ENCODE measurements around the gene CRIP1.

Gene CRIP1

GRCh38 chr14:105492971-105493871 is 6.5 kb downstream of the CRIP1 start:
- H3K36me3 ChIP-seq (ENCODE audit: insufficient read depth, low read length) = no peaks in the 10 kb centered on the region
- no peaks in the 10 kb centered on the region for H3K27me3 ChIP-seq (ENCODE audit: insufficient read depth, low read length)
- H3K4me1 ChIP-seq (ENCODE audit: insufficient read depth, low read length) = peaks cover 13% of the 10 kb centered on the region
- no peak overlapping the region for H2AFZ ChIP-seq (ENCODE audit: low read depth, low read length)
- no peaks in the 10 kb centered on the region for H3K9me3 ChIP-seq (ENCODE audit: low read length)
- H3K4me3 ChIP-seq (ENCODE audit: low read length) = no peak overlapping the region

GRCh38 chr14:105493921-105494605 is 7.4 kb downstream of the CRIP1 start:
- H2AFZ ChIP-seq (ENCODE audit: low read depth, low read length) = no peak overlapping the region
- H3K36me3 ChIP-seq (ENCODE audit: insufficient read depth, low read length) = no peaks in the 10 kb centered on the region
- H3K4me1 ChIP-seq (ENCODE audit: insufficient read depth, low read length) = peaks cover 6% of the 10 kb centered on the region
- H3K4me3 ChIP-seq (ENCODE audit: low read length) = no peak overlapping the region
- H3K9me3 ChIP-seq (ENCODE audit: low read length) = no peaks in the 10 kb centered on the region
- no peaks in the 10 kb centered on the region for H3K27me3 ChIP-seq (ENCODE audit: insufficient read depth, low read length)

DNA sequence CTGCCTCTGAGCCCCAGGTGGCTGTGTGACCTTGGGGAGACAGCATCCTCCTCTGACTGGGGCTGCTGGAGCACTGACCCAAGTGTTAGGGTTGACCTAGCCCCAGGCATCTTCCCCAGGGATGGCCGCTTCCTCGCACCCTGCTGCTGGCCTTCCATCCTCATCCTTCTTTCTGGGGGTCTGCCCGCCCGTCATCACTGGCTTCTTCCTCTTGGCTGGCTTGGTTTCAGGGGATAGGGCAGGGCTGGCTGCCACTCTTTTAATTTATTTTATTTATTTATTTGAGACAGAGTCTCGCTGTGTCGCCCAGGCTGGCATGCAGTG is 7.9 kb downstream of the CRIP1 start:
- H3K4me1 ChIP-seq (ENCODE audit: insufficient read depth, low read length) = peaks cover 4% of the 10 kb centered on the region
- no peak overlapping the region for H2AFZ ChIP-seq (ENCODE audit: low read depth, low read length)
- no peak overlapping the region for H3K4me3 ChIP-seq (ENCODE audit: low read length)
- no peaks in the 10 kb centered on the region for H3K27me3 ChIP-seq (ENCODE audit: insufficient read depth, low read length)
- H3K36me3 ChIP-seq (ENCODE audit: insufficient read depth, low read length) = no peaks in the 10 kb centered on the region
- H3K9me3 ChIP-seq (ENCODE audit: low read length) = no peaks in the 10 kb centered on the region

- H3K27me3 ChIP-seq (ENCODE audit: insufficient read depth, low read length) = no peaks in the 10 kb centered on the region
- no peak overlapping the region for H2AFZ ChIP-seq (ENCODE audit: low read depth, low read length)
- no peaks in the 10 kb centered on the region for H3K36me3 ChIP-seq (ENCODE audit: insufficient read depth, low read length)
- no peak overlapping the region for H3K4me3 ChIP-seq (ENCODE audit: low read length)
- no peaks in the 10 kb centered on the region for H3K9me3 ChIP-seq (ENCODE audit: low read length)
- H3K4me1 ChIP-seq (ENCODE audit: insufficient read depth, low read length) = peaks cover 4% of the 10 kb centered on the region
These were observed 8.7 kb downstream of the CRIP1 start for GRCh38 chr14:105495101-105495989.

- Histone ChIP-seq H2AFZ (ENCODE audit: low read depth, low read length) (no peak overlapping the region), H3K27me3 (ENCODE audit: insufficient read depth, low read length) (no peaks in the 10 kb centered on the region), H3K36me3 (ENCODE audit: insufficient read depth, low read length) (no peaks in the 10 kb centered on the region), H3K4me1 (ENCODE audit: insufficient read depth, low read length) (peaks cover 4% of the 10 kb centered on the region), H3K4me3 (ENCODE audit: low read length) (no peak overlapping the region), H3K9me3 (ENCODE audit: low read length) (no peaks in the 10 kb centered on the region)
These were observed 9.5 kb downstream of the CRIP1 start for GRCh38 chr14:105495990-105496830.

GRCh38 chr14:105496831-105497591 is 10.3 kb downstream of the CRIP1 start:
- Histone ChIP-seq H3K27me3 (ENCODE audit: insufficient read depth, low read length) (no peaks in the 10 kb centered on the region), H3K9me3 (ENCODE audit: low read length) (no peaks in the 10 kb centered on the region), H3K4me3 (ENCODE audit: low read length) (no peak overlapping the region), H3K36me3 (ENCODE audit: insufficient read depth, low read length) (no peaks in the 10 kb centered on the region), H3K4me1 (ENCODE audit: insufficient read depth, low read length) (peaks cover 4% of the 10 kb centered on the region), H2AFZ (ENCODE audit: low read depth, low read length) (no peak overlapping the region)

- Histone ChIP-seq H3K36me3 (ENCODE audit: insufficient read depth, low read length) (no peaks in the 10 kb centered on the region), H3K9me3 (ENCODE audit: low read length) (no peaks in the 10 kb centered on the region), H3K4me3 (ENCODE audit: low read length) (no peak overlapping the region), H3K27me3 (ENCODE audit: insufficient read depth, low read length) (no peaks in the 10 kb centered on the region), H3K4me1 (ENCODE audit: insufficient read depth, low read length) (peaks cover 4% of the 10 kb centered on the region), H2AFZ (ENCODE audit: low read depth, low read length) (no peak overlapping the region)
These were observed 11.2 kb downstream of the CRIP1 start for GRCh38 chr14:105497671-105498429.

GRCh38 chr14:105498430-105499255 is 12.0 kb downstream of the CRIP1 start:
- no peaks in the 10 kb centered on the region for H3K9me3 ChIP-seq (ENCODE audit: low read length)
- H3K4me3 ChIP-seq (ENCODE audit: low read length) = no peak overlapping the region
- H3K36me3 ChIP-seq (ENCODE audit: insufficient read depth, low read length) = no peaks in the 10 kb centered on the region
- no peak overlapping the region for H2AFZ ChIP-seq (ENCODE audit: low read depth, low read length)
- H3K27me3 ChIP-seq (ENCODE audit: insufficient read depth, low read length) = no peaks in the 10 kb centered on the region
- H3K4me1 ChIP-seq (ENCODE audit: insufficient read depth, low read length) = peaks cover 4% of the 10 kb centered on the region

DNA sequence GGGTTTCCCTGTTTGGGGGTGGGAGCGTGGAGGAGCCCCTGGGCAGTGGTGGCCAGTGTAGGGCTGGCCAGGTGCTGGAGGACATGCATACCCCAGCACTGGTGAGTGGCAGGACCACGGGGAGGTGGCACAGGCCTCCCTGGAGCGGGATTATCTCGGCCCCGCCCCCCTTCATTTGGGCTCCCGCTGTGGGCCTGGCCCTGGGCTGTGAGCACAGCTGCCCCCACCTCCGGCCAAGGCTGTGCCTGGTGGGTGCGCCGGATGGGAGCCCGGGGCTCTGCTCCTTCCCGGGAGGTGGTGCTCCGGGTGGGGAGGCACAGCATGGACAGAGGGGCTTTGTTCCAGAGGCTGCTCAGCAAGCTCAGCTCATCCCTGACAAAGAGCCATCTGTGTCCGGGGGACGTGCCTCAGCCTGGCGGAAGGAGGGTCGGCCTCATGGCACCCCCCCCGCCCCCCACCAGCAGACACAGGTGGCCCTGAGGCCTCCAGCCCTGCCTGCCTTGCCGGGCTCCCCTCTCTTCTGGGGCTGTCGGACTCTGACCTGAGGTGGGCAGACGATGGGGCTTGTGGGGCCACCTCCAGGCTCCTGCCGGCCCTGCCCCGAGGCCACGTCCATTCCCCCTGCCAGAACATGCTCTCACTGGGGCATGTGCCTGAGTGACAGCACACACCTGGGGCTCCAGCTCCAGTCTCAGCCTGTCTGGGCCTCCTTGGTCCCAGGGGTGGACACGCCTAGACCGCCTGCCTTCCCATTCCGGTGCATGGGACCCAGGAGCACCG is 12.8 kb downstream of the CRIP1 start:
- no peak overlapping the region for H3K4me3 ChIP-seq (ENCODE audit: low read length)
- peaks cover 4% of the 10 kb centered on the region for H3K4me1 ChIP-seq (ENCODE audit: insufficient read depth, low read length)
- H3K27me3 ChIP-seq (ENCODE audit: insufficient read depth, low read length) = no peaks in the 10 kb centered on the region
- H3K36me3 ChIP-seq (ENCODE audit: insufficient read depth, low read length) = no peaks in the 10 kb centered on the region
- no peak overlapping the region for H2AFZ ChIP-seq (ENCODE audit: low read depth, low read length)
- H3K9me3 ChIP-seq (ENCODE audit: low read length) = no peaks in the 10 kb centered on the region

DNA sequence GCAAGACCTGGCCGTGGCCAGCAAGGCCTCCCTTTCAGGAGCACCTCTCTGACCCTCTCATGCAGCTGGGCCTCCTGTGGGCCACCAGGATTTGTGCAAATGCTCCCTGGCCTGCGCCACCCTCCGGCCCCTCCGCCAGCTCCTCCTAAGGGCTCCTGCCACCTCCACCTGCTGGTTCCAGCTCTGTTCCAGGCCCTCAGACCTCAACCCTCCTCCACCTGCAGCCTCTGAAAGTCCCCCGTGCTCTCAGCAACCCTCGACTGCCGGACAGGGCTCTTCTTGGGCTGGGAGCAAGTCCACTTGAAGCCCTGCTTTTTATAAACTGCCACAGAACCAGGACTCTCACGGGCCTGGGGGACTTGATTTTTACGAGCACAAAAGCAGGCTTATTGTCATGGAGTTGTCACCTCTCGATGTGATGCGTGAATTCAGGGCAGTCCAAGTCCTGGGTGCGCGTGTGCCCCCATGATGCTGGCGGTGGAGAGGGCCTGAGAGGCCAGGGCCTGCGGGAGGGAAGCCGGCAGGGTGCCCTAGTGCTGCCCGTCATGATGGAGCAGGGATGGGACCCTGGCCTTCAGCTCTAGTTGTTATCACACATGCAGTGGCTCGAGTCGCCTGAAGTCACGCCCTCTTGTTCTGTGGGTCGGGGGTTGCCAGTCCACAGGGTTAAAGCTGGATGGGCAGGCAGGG is 13.5 kb downstream of the CRIP1 start:
- Histone ChIP-seq H3K4me1 (ENCODE audit: insufficient read depth, low read length) (peaks cover 4% of the 10 kb centered on the region), H2AFZ (ENCODE audit: low read depth, low read length) (no peak overlapping the region), H3K36me3 (ENCODE audit: insufficient read depth, low read length) (no peaks in the 10 kb centered on the region), H3K27me3 (ENCODE audit: insufficient read depth, low read length) (no peaks in the 10 kb centered on the region), H3K9me3 (ENCODE audit: low read length) (no peaks in the 10 kb centered on the region), H3K4me3 (ENCODE audit: low read length) (no peak overlapping the region)
